ENCODE data around the gene GPC5. TPM values are rescaled to one million over a fixed set of nuclear protein-coding genes. Genes with fewer than 3 reads are reported as not detected.

GPC5 gene
- total and polyA plus RNA-seq, 9 of the 15 experiments (the other 6 are each of a cell fraction or from before 2014, with no cell fraction given) = 0.18 to 0.27 TPM; not detected in 7

- no peak overlapping the region for H2AFZ ChIP-seq (ENCODE audit: low read depth, low read length)
- ATAC-seq (no peak), DNase-seq (ENCODE audit: extremely low read depth in 1 of 4, low spot score in 3 of 4) (no peak), FAIRE-seq (no peak)
- ChIA-PET POLR2A (no interaction called here), CTCF (ENCODE audit: low intra/inter-chr PET ratio) (interaction anchor here (0.6 kb wide), 1 partner anchor 64 kb away, joined by 4 read pairs; no protein-coding TSS in a partner anchor)
- no peak overlapping the region for H3K4me3 ChIP-seq
- H4K20me1 ChIP-seq (replicated peaks; ENCODE audit: control insufficient read depth, insufficient read depth, low read length) = no peaks in the 10 kb centered on the region
- BruUV-seq (replicated peaks) = no TSS peak
- in situ Hi-C loops (cut with MboI) = no loop called here
- TF ChIP-seq CEBPB (tag; IDR thresholded peaks at IDR 0.05) = peak; percentile 35; the same call in 1 of the 2 replicates
- TF ChIP-seq KLF6 (CRISPR knock-in tag; IDR thresholded peaks at IDR 0.05; ENCODE audit: borderline replicate concordance) = no peak
- TF ChIP-seq HMG20B (CRISPR knock-in tag; IDR thresholded peaks at IDR 0.05) = no peak
- TF ChIP-seq SLC30A9 (CRISPR knock-in tag; IDR thresholded peaks at IDR 0.05) = 0 out of 2 replicates have a peak, but pooled peaks have one; percentile 15
- TF ChIP-seq TCF3 (CRISPR knock-in tag; IDR thresholded peaks at IDR 0.05) = no peak
- no peak for TF ChIP-seq OTX1 (CRISPR knock-in tag; IDR thresholded peaks at IDR 0.05)
- 0 out of 2 replicates have a peak, but pooled peaks have one; percentile 14 for TF ChIP-seq GABPB2 (CRISPR knock-in tag; conservative IDR thresholded peaks at IDR 0.05)
- TF ChIP-seq ZNF668 (CRISPR knock-in tag; IDR thresholded peaks at IDR 0.05) = no peak
- peak; percentile 23; the same call in 1 of the 2 replicates for TF ChIP-seq REST (IDR thresholded peaks at IDR 0.05; ENCODE audit: borderline replicate concordance)
- TF ChIP-seq REST (CRISPR knock-in tag; IDR thresholded peaks at IDR 0.05; ENCODE audit: low read depth) = no peak
- no peaks in the 10 kb centered on the region for H3K27me3 ChIP-seq (ENCODE audit: control insufficient read depth in 2 of 2, insufficient read depth in 2 of 2, low read length in 2 of 2)
- H3K9ac ChIP-seq (ENCODE audit: insufficient read depth in 1 of 2, low read depth in 2 of 2, low read length in 2 of 2) = no peak overlapping the region
- H3K9me3 ChIP-seq (replicated peaks; ENCODE audit: control insufficient read depth, insufficient read depth, low read depth, low read length) = no peaks in the 10 kb centered on the region; the same call in 1 of the 2 replicates
- H3K4me1 ChIP-seq (replicated peaks in 1 of 2; ENCODE audit: control insufficient read depth in 2 of 2, insufficient read depth in 2 of 2, low read length in 2 of 2) = no peaks in the 10 kb centered on the region
- no peaks in the 10 kb centered on the region for H3K36me3 ChIP-seq (ENCODE audit: control insufficient read depth, insufficient read depth, low read length)
- H3K79me2 ChIP-seq (ENCODE audit: control insufficient read depth, insufficient read depth, low read length) = no peaks in the 10 kb centered on the region
- no peak overlapping the region for H3K27ac ChIP-seq (ENCODE audit: extremely low read depth, low read depth, low read length)
- no peaks in the 10 kb centered on the region for H3K9me1 ChIP-seq (ENCODE audit: control insufficient read depth, insufficient read depth, low read length)
- H3K4me2 ChIP-seq (ENCODE audit: insufficient read depth, low read length) = no peak overlapping the region
- intact Hi-C loops (cut with micrococcal nuclease) = no loop called here
- under 1% methylated on average over 5 of the region's 5 CpGs for WGBS (ENCODE audit: insufficient coverage, low coverage, missing lambda C conversion rate)
Measured at GRCh38 chr13:92658293-92658692, 1259.9 kb downstream of the GPC5 start.
